ENCODE measurements around the gene CCDC71. TPM values are rescaled to one million over a fixed set of nuclear protein-coding genes. Genes with fewer than 3 reads are reported as not detected.
A peak's percentile ranks its signal among the peaks of the same experiment; 100 is the strongest.

CCDC71 gene
- total RNA-seq, 2 donors from 2014 or later, result 12.3 to 15.3 TPM

GRCh38 chr3:49171775-49172500 is 5.8 kb upstream of the CCDC71 start:
- DNase-seq, result no peak
- intact Hi-C loops (cut with DNase I), result loop anchor here (2.0 to 5.0 kb wide), 3 partner anchors 105 to 277 kb away; partner anchors contain the start of gene C3orf62 (in 2 of the 2)
- peak; percentile 1 for ATAC-seq

GRCh38 chr3:49171119-49171774 is 5.1 kb upstream of the CCDC71 start, which contains the start of gene KLHDC8B:
Gene KLHDC8B, plus strand, starts transcription at chr3:49171598. Its CDS starts 1,172 bp downstream, at chr3:49172770.
- ATAC-seq (peak; percentile 92 to 93), DNase-seq (peak; percentile 91)
- intact Hi-C loops (cut with DNase I), result loop anchor here (2.0 to 5.0 kb wide), 3 partner anchors 106 to 278 kb away; partner anchors contain the start of gene C3orf62 (in 2 of the 2)

GRCh38 chr3:49170744-49171118 is 4.6 kb upstream of the CCDC71 start:
- intact Hi-C loops (cut with DNase I), result loop anchor here (2.0 to 5.0 kb wide), 3 partner anchors 107 to 278 kb away; partner anchors contain the start of gene C3orf62 (in 2 of the 2)
- ATAC-seq, result no peak
- DNase-seq, result no peak

- intact Hi-C loops (cut with DNase I), result no loop called here
- no peak for ATAC-seq
- DNase-seq, result no peak
These were observed 823 bp upstream of the CCDC71 start for GRCh38 chr3:49166752-49167556.

- DNase-seq (no peak), ATAC-seq (no peak)
- intact Hi-C loops (cut with DNase I), result no loop called here
These were observed 979 bp downstream of the CCDC71 start for GRCh38 chr3:49164983-49165720.

GRCh38 chr3:49163609-49164008 is 2.5 kb downstream of the CCDC71 start:
- intact Hi-C loops (cut with DNase I), result no loop called here
- DNase-seq (no peak), ATAC-seq (no peak)

GRCh38 chr3:49162751-49163419 is 3.2 kb downstream of the CCDC71 start:
- intact Hi-C loops (cut with DNase I), result no loop called here
- DNase-seq, result no peak

GRCh38 chr3:49161808-49162530 is 4.2 kb downstream of the CCDC71 start:
- intact Hi-C loops (cut with DNase I), result no loop called here

More at GRCh38 chr3:49162751-49163419, 3.2 kb downstream of the CCDC71 start:
- ATAC-seq, result no peak

GRCh38 chr3:49161197-49161596 is 4.9 kb downstream of the CCDC71 start:
- no peak for ATAC-seq
- DNase-seq, result no peak
- intact Hi-C loops (cut with DNase I), result no loop called here

More at GRCh38 chr3:49161808-49162530, 4.2 kb downstream of the CCDC71 start:
- ATAC-seq (no peak), DNase-seq (no peak)

GRCh38 chr3:49158792-49159191 is 7.3 kb downstream of the CCDC71 start:
- DNase-seq (no peak), ATAC-seq (peak in 1 of 2 donors; percentile 11)
- intact Hi-C loops (cut with DNase I), result no loop called here

- ATAC-seq (peak; percentile 28 to 30), DNase-seq (no peak)
- intact Hi-C loops (cut with DNase I), result no loop called here
These were observed 7.9 kb downstream of the CCDC71 start for GRCh38 chr3:49158103-49158709.

GRCh38 chr3:49157289-49157688 is 8.8 kb downstream of the CCDC71 start:
- no peak for ATAC-seq
- intact Hi-C loops (cut with DNase I), result no loop called here

GRCh38 chr3:49153349-49153912 is 12.7 kb downstream of the CCDC71 start:
- DNase-seq (no peak), ATAC-seq (no peak)
- intact Hi-C loops (cut with DNase I), result no loop called here

More at GRCh38 chr3:49157289-49157688, 8.8 kb downstream of the CCDC71 start:
- DNase-seq, result no peak

GRCh38 chr3:49151610-49152009 is 14.5 kb downstream of the CCDC71 start:
- no peak for ATAC-seq
- intact Hi-C loops (cut with DNase I), result no loop called here
- DNase-seq, result no peak

GRCh38 chr3:49148159-49148558 is 18.0 kb downstream of the CCDC71 start:
- intact Hi-C loops (cut with DNase I), result no loop called here
- no peak for DNase-seq
- ATAC-seq, result no peak

- intact Hi-C loops (cut with DNase I), result no loop called here
These were observed 26.1 kb downstream of the CCDC71 start for GRCh38 chr3:49140080-49140479.

GRCh38 chr3:49135499-49135898 is 30.6 kb downstream of the CCDC71 start:
- ATAC-seq, result no peak
- intact Hi-C loops (cut with DNase I), result no loop called here
- no peak for DNase-seq

More at GRCh38 chr3:49140080-49140479, 26.1 kb downstream of the CCDC71 start:
- ATAC-seq (no peak), DNase-seq (no peak)
